ENCODE data around the gene LDLRAD4.

The LDLRAD4 gene

DNA sequence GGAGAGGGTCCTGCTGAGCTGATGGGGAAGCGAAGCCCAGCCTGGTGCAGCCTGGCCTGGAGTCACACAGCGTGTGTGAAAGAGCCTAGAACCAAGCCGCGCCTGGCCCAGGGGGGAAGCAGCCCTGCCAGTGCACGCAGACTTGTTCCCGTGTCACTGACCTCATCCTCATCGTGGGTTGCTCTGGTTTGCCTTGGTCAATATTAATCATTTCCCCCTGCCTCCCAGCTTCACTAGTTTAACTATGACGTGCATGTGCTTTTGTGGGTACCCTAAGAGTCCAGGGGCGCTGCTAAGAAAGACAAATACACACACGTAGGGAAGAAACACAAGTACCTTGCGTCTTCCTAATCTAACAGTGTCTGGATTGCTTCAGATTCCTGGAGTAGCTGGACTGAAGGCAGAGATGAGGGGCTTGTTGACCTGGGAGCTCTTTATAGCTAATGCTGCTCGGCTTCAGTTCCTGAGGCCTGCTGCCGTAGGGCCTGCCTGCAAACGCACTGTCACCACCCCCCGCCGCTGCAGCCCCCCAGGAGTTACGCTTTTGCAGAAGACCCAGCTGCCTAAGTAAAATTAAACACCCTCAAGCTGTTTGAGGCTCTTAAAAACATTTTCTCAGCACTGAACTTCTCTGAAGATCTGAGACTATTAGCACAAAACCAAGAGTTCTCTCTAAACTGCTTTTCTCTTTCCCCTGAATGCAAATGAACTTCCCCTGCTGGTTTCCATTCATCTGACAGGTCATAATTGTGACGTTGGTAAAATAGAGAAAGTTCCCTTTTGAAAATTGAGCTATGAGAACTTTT, 348.6 kb downstream of the LDLRAD4 start:
- no peak for DNase-seq

DNA sequence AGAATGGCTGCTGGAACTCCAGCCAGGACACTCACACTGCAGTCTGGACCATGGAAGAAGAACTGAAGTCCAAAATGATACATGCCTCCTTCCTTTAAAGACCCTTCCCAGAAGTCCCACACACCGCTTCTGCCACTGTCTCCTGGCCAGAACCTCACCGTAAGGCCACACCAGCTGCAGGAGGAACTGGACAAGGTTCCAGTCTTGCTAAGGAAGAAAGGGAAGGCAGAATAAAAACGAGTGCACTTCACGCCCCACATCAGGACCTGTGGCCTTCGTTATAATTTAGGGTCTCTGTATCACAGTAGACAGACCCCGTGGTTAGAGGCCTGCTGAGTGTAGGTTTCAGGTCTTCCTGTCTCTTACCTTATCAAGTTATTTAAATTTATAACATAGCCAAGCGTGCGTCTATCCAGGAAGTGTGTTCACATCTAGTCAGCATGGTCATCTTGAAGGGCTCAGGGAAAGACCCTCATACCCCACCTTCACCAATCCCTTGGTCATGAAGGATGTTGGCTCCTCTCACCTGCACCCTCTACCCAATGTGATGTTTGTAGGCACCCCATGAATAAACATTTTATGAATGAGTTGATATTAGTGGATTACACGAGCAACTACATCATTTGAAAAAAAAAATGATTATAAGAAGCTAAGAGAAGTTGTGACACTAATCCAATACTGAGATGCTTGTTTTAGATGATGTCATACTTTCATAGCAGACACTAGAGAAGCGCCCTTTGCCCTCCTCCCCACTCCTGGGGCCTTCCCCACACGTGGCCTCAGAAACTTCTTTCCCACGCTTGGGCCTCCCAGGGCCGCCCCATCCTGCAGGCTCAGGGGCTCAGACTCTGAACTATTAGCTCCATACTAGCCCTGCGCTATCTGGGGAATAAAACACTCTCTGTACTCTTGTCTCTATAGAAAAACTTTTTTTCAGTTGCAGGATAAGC, 350.2 kb downstream of the LDLRAD4 start:
- DNase-seq, result no peak

DNA sequence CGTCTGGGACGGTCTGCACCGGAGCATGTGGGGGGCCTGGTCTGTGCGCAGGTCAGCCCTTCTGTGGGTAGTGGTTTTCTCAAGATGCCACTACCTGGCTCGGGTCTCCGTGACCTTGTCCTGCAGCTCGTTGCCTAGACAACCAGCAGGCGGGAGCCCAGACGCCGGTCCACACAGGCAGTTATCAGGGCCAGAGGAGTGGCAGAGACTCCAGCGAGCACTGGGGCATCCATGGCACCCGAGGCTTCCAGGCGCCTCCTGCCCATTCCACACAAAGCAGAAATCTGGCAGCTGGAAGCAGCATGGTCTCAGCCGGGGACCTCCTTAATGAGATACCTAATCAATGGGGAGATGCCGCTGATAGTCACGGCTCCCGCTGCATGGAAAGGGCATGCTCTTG, 351.7 kb downstream of the LDLRAD4 start:
- no peak for DNase-seq

DNA sequence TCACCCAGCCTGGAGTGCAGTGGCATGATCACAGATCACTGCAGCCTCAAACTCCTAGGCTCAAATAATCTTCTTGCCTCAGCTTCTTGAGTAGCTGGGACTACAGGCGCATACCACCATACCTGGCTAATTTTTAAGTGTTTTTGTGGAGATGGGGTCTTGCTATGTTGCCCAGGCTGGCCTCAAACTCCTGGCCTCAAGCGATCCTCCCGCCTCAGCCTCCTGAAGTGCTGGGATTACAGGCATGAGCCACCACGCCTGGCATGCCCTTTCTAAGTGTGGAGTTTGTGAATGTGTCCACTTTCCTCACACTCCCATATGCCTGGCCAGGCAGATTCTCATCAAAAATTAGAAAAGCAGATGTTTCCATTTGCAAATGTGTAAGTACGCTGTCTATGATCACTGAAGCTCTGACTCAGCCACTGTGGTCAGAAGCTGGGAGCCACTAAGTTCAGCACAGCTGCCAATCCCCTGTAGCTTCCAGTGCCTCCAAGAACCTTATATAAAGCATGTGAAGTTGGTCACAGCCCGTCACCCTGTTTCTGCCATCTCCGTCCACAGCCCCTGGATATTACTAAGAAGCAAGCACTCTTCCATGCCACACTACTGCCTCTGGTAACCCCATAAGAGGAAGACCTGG, 352.4 kb downstream of the LDLRAD4 start:
- DNase-seq, result no peak

DNA sequence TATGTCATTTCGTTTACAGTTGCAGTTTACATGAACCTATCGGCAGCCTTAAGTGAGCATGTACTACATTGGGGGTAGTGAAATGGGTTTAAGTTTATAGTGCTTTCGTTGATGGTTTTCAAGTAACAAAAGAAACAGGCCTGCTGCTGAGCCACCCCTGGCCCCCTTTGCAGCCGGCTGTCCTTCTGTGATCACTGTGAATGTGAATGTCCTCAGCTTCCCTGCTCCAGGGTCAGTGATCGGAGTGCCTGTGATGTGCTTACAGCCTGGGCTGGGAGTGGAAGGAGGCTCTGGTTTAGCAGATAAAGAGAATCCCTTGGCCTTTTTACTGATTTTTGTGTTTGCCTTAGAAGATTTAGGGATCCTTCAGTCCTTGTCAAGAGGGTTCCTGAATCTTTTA, 353.6 kb downstream of the LDLRAD4 start:
- DNase-seq, result no peak

DNA sequence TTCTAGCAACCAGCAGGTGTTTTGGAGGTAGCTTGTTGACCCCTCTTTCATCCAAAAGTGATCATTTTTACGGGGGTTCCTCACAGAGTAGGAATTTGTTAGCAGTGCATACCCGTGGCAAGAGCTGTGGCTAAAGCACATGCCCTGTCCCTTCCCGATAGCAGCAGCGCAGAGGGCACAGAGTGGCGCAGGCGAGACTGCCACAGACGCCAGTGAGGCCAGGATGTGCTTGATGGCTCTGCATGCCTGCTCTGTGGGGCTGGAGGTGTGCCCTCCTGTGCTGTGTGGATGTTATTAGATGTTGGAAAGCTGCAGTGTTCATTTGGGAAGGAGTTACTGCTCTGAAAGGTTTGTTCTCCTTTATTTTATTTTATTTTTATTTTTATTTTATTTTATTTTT, 354.2 kb downstream of the LDLRAD4 start:
- no peak for DNase-seq

DNA sequence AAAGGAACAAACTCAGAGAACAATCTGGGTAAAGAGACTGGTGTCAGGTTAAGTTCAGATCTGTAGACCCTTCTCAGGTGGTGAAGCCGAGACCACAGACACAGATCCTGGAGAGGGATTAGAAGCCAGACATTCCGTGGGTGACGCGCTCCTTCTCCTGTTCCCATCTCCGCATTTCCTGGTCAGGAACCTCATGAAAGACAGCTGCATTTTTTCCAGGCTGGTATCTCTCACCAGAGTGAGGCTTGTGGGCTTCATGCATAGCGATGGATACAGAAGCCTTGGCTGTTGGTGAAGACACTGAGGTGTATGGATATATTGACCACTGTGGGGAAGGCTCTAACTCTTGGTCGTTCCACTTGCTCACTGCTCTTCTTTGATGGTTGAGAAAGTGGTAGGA, 355.2 kb downstream of the LDLRAD4 start:
- no peak for DNase-seq

DNA sequence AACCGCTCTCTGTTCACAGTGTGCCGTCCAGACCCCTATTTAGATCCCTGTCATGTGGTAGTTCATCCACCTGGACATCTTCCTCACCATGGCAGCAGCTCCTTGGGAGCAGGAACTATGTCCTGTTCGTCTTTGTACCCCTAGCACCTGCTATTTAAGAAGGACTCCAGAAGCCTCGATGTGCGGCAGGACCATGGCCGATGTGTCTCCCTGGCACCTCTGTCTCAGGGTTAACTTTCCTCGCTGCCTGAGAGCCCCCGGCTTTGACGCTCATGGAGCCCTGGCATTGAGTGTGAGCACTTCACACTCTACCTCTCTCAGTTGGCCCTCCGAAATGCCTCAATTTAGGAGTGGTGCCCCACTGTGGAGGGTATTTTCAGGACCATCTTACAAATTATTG, 355.8 kb downstream of the LDLRAD4 start:
- no peak for DNase-seq

DNA sequence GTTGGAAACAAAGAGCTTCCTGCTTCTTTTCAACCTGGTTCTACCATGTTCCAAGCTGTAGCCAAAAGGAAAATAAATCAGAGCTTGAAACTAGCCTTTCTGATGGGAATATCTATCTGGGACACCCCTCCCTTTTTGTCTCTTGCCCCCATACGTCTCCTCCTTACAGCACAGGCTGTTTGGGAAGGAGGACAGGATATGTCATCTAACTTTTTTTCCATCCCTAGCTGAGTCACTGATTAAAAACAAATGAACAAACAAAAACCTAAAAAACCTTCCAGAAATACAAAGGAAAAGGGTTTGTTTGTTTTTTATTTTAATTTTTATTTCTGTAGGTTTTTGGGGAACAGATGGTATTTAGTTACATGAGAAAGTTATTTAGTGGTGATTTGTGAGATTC, 356.2 kb downstream of the LDLRAD4 start:
- no peak for DNase-seq

DNA sequence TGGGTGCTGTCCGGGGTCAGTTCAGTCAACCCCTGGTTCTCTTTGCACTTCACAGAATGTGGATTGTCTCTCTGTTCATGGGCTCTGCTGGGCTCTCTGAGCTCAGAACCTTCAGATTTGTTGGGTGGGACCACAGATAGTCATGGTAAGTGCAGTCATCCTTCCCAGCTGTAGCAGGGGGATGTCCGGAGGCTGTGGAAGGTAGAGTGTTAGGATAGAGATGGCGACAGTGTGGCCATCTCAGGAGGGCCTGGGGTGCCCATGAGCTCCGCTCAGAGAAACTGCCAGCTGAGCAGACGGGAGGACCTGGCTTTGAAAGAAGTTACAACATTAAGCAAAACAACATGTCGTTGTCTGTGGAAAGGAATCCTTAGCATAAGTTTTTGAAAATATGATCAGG, 358.0 kb downstream of the LDLRAD4 start:
- no peak for DNase-seq

DNA sequence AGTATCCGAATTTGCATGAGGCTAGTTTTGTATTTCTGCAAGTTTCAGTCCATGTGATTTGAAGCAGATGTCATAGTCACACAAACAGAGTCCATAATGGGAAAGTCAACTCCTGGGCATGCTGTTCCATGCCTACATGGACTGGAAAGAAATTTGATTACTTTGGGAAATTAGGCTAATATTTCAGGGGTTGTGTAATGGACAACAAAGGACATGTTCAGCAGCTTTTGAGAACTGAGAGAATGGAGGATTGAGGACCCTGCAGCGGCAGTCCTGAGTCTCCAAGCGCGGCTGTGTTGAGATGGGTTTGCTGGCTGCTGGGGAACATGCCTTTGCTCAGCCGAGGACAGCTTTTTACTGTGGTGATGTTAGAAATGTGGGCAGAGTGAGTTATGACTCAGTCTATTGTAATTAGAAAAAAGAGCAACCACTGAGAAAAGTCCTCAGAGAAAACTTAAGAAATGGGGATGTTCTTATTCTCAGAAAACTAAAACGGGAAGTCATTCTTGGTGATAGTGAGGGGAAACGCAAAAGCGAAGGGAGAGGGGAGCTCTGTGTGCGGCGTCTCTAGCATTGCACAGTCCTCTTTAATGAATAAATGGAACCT, 358.6 kb downstream of the LDLRAD4 start:
- no peak for DNase-seq

DNA sequence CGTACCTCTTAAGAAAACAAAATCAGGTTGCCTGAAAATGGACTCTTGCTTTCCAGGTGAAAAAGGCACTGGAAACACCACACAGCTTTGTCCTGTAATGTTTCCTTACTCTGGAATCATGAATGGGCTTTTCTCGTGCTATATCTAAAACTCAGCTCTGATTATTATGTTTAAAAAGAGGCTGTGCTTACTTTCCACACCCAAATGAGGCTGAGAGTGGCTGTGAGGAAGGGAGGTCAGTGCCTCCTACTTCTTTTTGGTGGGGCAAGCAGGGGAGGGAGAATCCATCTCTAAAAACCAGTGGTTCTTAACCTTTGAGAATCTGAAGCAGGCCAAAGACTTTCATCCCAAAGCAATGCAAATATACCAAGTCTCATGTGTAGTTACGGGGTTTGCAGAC, 359.2 kb downstream of the LDLRAD4 start:
- DNase-seq, result no peak

DNA sequence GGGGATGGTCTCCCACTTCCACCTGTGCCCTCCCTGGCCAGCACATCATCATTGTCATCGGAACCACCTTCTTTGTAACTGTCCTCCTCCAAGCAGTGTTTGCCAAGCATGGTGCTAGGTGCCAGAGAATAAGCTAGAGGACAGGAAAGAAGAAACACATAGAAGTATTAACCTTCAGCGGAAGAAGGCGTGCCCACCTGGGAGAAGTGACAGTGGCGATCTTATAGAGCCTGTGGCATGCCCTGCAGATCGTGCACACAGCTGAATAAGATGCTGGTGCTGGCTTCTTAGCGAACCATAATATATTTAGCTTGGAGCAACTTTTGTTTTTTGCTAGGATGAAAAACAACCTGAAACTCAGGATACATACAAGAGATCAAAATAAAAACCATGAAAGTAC, 359.8 kb downstream of the LDLRAD4 start:
- no peak for DNase-seq

DNA sequence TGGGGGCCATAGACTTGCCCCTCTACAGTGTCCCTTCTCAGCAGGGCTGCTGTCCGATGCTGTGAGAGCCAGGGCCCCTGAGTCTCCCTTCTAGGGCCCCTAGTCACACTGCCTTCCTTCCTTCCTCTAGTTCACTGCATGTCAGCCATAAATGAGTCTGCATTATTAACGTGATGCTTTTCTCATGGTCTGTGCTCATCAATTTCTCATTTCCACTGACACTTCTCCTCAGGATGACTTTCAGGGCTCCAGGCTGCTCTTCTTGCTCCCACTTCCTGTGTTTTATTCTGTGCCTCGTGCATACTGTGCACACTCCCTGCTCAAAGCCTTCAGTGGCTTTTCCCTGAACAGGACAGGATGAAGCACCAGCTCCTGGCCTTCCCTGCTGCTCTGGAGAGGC, 361.3 kb downstream of the LDLRAD4 start:
- no peak for DNase-seq

DNA sequence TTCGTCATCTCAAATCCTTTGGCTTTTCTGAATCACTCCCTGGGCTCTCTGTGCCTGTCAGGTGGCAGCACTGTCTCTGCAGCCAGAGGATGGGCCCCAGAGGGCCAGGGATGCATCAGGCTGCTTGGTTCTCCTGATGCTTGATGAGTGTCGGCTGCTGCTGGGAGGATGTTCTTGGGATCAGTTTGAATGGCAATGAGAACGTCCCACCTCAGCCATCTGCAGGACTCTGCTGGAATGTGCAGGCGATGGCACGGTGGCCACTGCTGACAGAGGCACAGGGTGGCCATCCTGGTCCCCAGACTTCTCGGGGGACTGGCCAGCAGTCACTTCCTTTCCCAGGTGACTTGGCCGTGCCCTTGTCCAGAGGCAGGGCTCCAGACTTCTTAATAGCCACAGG, 361.8 kb downstream of the LDLRAD4 start:
- no peak for DNase-seq

DNA sequence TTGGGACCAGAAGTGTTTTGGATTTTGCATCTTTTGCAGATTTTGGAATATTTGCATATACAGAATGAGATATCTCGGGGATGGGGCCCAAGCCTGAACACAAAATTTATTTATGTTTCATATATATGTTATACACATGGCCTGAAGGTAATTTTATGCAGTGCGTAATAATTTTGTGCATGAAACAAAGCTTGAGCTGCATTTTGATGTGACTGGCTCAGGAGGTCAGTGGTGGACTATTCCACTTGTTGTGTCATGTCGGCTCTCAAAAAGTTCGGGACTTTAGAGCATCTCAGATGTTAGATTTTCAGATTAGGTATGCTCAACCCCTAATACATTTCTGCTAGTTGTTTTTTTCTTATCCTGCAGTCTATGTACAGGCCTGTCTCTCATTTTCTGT, 362.4 kb downstream of the LDLRAD4 start:
- no peak for DNase-seq

DNA sequence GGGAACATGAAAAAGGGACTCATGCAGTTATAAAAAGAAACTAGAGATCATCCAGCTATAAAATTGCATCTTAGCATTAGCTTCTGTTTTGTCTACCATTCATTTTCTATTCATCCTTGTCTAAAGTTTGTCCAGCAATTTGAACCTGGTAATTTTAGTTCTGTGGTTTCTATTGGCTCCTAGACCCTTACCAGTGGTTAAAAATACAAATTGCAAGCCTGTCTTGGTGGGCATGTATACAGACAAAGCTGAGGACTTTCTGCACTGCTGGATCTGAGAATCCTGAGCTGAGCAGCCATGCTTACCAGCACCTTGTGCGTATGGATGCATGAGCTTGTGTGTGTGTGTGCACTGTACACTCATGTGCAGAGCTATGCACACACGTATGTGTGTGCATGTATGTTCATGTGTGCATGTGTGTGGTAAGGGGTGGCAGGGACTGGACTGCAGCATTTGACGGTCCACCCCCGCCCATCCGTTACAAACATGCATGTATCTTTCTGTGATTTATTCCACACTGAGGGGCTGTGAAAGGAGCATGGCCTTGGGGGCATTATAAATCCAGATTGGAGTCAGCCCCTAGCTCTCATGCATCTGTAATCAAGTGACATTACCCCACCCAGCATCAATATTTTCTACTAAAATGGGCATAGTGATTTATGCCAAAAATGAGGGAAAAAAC, 363.1 kb downstream of the LDLRAD4 start:
- no peak for DNase-seq

DNA sequence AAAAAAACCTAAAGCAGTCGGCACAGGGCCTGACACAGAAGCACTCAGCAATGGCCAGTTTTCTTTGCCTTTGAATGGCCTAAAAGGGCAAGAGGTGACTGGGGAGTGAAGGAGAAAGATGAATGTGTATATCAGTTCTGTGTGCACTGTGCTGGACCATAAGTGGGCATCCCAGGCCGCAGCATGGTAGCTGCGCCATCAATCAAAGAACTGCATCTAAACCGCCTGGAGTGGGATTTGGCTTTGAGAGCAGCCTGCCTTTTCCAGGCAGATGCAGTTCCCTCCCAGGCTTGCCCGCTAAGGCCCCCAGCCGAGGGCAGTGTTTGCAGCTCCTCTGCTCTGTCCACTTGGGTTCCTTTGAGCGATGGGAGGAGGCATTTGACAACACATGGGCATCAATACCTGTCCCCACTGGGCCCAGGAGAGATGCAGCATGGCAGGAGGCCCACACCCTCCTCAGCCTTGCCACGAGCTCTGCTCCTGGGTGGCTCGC, 363.7 kb downstream of the LDLRAD4 start:
- DNase-seq, result no peak

DNA sequence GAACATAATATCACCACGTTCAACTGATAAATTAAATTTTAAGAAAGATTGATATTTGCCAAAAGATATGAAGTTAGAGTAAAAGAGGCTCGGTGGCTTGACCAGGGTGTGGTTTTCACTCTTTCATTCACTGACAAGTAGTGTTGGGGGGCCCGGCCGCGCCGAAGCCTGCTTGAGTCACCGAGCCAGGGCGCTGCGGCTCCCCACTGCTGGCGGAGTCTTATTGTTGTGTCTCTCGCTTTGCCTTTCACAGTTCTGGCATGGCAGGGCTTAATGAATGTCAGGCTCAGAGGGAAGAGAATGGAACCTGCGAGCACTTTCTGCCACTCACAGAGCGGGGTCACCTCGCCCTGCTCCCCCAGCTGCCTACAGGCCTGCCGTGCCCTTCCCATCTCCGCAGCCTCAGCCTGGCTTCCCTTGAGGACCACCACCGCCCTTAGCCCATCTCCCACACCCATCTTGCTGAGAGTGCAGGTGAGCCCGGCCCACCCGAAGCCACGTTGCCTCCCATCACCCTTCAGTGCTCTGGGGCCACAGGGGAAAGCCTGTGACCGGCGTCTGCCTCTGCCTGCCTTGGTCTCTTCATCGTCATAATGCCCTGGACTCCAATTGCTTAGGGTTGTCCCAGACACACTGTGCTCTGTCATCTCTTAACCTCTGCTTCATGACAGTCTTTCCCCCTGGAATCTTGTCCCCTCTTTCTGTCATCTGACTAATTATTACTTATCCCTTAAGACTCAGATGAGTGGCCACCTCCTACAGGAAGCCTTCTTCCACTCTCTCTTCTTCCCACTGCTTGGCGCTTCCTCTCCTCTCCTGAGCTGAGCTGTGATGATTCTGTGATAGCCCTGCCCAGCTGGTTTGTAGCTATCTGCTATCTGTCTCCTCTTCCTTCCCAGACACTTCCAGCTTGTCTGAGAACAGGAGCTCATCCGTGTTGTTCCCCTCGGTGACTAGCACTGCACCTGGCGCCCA, 365.3 kb downstream of the LDLRAD4 start:
- no peak for DNase-seq

DNA sequence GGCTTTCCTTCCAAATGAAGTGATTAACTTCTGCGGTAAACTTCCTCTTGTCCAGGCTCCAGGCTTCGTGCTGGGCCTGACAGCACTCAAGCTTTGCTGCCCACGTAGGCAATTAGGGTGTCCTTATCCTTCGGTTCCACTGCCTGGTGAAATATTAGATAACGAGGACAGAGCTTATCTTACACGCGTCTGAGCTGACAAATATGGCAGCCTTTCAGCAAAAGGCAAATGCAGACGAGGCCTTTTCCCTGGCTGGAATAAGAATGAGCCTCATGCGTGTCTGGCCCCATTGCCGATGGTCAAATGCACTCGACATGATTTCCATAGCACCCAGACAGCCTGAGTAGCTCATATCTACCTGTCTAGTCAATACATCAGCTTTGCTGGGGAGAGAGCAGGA, 366.3 kb downstream of the LDLRAD4 start:
- no peak for DNase-seq
